Brain microvascular endothelial cell (primary cell): ENCODE data around the gene ZBTB3.

Experiments
- DNase-seq: peaks from one replicate; pipeline ENCODE4 v3.0.0-alpha.2; 2020
- H3K27ac ChIP-seq: fragments of 250-450 bp; sonication (Bioruptor Pico); 2 replicates; pipeline ENCODE4 v1.5.1; 2020; ENCODE audit warnings: mild to moderate bottlenecking, moderate library complexity
- H3K27me3 ChIP-seq: fragments of 250-450 bp; sonication (Bioruptor Pico); replicated peaks from 2 replicates; pipeline ENCODE4 v1.5.1; 2020; ENCODE audit warnings: mild to moderate bottlenecking
- H3K36me3 ChIP-seq: fragments of 250-450 bp; sonication (Bioruptor Pico); replicated peaks from 2 replicates; pipeline ENCODE4 v1.5.1; 2020; ENCODE audit warnings: mild to moderate bottlenecking
- H3K4me3 ChIP-seq: 2 replicates; pipeline ENCODE4 v1.5.1; 2011; ENCODE audit warnings: low read depth, mild to moderate bottlenecking, control low read depth, low read length, moderate library complexity
- CTCF ChIP-seq: IDR thresholded peaks from 2 replicates; pipeline ENCODE4 v1.5.1; 2011; ENCODE audit warnings: low read depth, mild to moderate bottlenecking, moderate library complexity, low read length, control low read depth, inconsistent platforms; ENCODE audit errors: missing control alignments
- in situ Hi-C: cut with HindIII; loops from 2 replicates; pipeline ENCODE4 v1.10.0; 2017; ENCODE audit warnings: low sequenced_read_pairs, low pct_ligation_motif_present

The ZBTB3 gene

GRCh38 chr11:62716816-62717215, 37.1 kb downstream of the ZBTB3 start:
- TF ChIP-seq CTCF: no peak
- H3K4me3 ChIP-seq: no peak overlapping the region
- no peak for DNase-seq
- H3K27me3 ChIP-seq: no peaks in the 10 kb centered on the region
- H3K36me3 ChIP-seq: peaks cover 77% of the 10 kb centered on the region
- in situ Hi-C loops: no loop called here
- H3K27ac ChIP-seq: no peak overlapping the region

DNA sequence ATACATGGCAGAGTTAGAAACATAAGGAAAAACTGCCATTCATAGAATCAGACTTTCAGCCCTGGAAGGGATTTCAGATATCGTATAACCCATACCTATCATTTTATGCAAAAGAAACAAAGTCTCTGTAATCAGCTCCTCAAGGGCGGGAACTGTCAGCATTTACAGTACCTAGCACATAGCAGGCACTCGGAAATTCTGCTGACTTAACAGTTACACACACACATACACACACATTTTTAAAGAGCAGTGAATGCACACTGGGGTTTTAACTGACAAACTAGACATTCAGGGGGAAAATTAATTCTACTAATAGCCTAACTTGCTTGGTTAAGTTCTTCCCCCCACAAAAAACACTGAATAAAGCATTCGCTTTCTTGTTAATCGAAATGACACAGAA, 37.8 kb downstream of the ZBTB3 start:
- in situ Hi-C loops: no loop called here
- DNase-seq: no peak
- H3K27me3 ChIP-seq: no peaks in the 10 kb centered on the region
- no peak overlapping the region for H3K4me3 ChIP-seq
- peaks cover 76% of the 10 kb centered on the region for H3K36me3 ChIP-seq
- TF ChIP-seq CTCF: no peak
- H3K27ac ChIP-seq: no peak overlapping the region

GRCh38 chr11:62715150-62716130, 38.5 kb downstream of the ZBTB3 start:
- in situ Hi-C loops: no loop called here
- Histone ChIP-seq H3K27me3 (no peaks in the 10 kb centered on the region), H3K36me3 (peaks cover 79% of the 10 kb centered on the region), H3K27ac (no peak overlapping the region), H3K4me3 (no peak overlapping the region)
- no peak for TF ChIP-seq CTCF
- DNase-seq: no peak

- Histone ChIP-seq H3K27me3 (no peaks in the 10 kb centered on the region), H3K27ac (no peak overlapping the region), H3K4me3 (no peak overlapping the region), H3K36me3 (peaks cover 66% of the 10 kb centered on the region)
- TF ChIP-seq CTCF: no peak
- in situ Hi-C loops: no loop called here
- DNase-seq: no peak
Observed at GRCh38 chr11:62713343-62713742, 40.6 kb downstream of the ZBTB3 start.

DNA sequence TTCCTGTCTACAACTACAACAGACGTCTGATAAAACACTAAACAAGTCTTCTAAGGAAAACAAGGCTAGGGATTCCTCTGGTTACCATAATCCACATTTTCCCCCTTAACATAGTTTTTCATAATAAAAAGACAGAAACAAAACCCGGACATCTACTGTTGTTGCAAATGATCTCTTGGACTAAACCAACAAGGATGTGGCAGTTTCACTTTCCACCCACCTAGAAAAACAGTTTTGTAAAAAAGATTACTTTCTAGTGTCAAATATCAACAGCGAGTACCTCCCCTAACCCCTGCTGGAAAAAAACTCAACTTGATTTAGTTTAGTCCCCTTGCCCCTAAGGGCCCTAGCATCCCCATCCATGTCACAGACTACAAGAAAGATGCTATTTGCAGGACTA, 41.1 kb downstream of the ZBTB3 start:
- no peak overlapping the region for H3K27ac ChIP-seq

More for the DNA sequence above, 41.1 kb downstream of the ZBTB3 start:
- DNase-seq: no peak
- in situ Hi-C loops: no loop called here
- Histone ChIP-seq H3K36me3 (peaks cover 61% of the 10 kb centered on the region), H3K4me3 (no peak overlapping the region), H3K27me3 (no peaks in the 10 kb centered on the region)
- no peak for TF ChIP-seq CTCF
